ENCODE measurements around the gene LMAN1. TPM values are rescaled to one million over a fixed set of nuclear protein-coding genes. Genes with fewer than 3 reads are reported as not detected.

The LMAN1 gene
- total and polyA plus RNA-seq, 2 of the 4 experiments (the other 2 are of a cell fraction) = 83.1 to 213 TPM

GRCh38 chr18:59383851-59384250 lies 24.8 kb upstream of the LMAN1 start:
- Histone ChIP-seq H2BK15ac (ENCODE audit: low read depth, low read length) (no peak overlapping the region), H4K8ac (ENCODE audit: low read depth in 2 of 2, low read length in 2 of 2) (no peak overlapping the region), H4K91ac (ENCODE audit: insufficient read depth, low read depth, low read length) (no peak overlapping the region), H3K9me1 (ENCODE audit: insufficient read depth, low read length) (no peaks in the 10 kb centered on the region), H3K4me2 (ENCODE audit: low read depth, low read length) (no peak overlapping the region), H3K18ac (ENCODE audit: low read depth, low read length) (no peak overlapping the region), H3K4ac (ENCODE audit: low read depth, low read length) (no peak overlapping the region), H4K20me1 (ENCODE audit: insufficient read depth, low read length) (no peaks in the 10 kb centered on the region), H3K56ac (ENCODE audit: extremely low read depth, insufficient read depth, low read length) (no peak overlapping the region), H3K14ac (replicated peaks; ENCODE audit: low read depth, low read length) (no peak overlapping the region), H3K4me1 (ENCODE audit: control insufficient read depth, insufficient read depth, low read length) (no peaks in the 10 kb centered on the region; the same call in 1 of the 2 replicates), H3K27ac (ENCODE audit: insufficient read depth, low read length) (no peak overlapping the region), H2AFZ (replicated peaks; ENCODE audit: low read length, poor library complexity) (no peak overlapping the region), H2BK20ac (ENCODE audit: low read depth, low read length) (no peak overlapping the region), H3K79me1 (ENCODE audit: low read depth in 1 of 2, low read length in 2 of 2) (no peaks in the 10 kb centered on the region), H3K9ac (ENCODE audit: low read depth, low read length) (no peak overlapping the region), H2BK5ac (ENCODE audit: low read depth, low read length, poor library complexity, severe bottlenecking) (no peak overlapping the region), H3K9me3 (ENCODE audit: control insufficient read depth, insufficient read depth, low read length) (no peaks in the 10 kb centered on the region; the same call in 1 of the 2 replicates), H2BK120ac (ENCODE audit: low read depth, low read length) (no peak overlapping the region), H3K4me3 (ENCODE audit: insufficient read depth, low read depth, low read length) (no peak overlapping the region), H3K27me3 (ENCODE audit: control insufficient read depth, insufficient read depth, low read length) (peaks cover 11% of the 10 kb centered on the region), H2AK5ac (ENCODE audit: low read depth, low read length) (no peak overlapping the region), H3K36me3 (ENCODE audit: control insufficient read depth, insufficient read depth, low read length) (no peaks in the 10 kb centered on the region), H3K23ac (ENCODE audit: low read depth, low read length) (no peak overlapping the region), H4K5ac (ENCODE audit: low read depth, low read length) (no peak overlapping the region), H2AK9ac (replicated peaks; ENCODE audit: low read depth, low read length, poor library complexity) (no peak overlapping the region)
- intact Hi-C loops (cut with micrococcal nuclease) = loop anchor here (5.0 kb wide), 1 partner anchor 67 kb away; the partner anchor contains the start of gene CPLX4
- ATAC-seq (ENCODE audit: low read depth) (no peak), DNase-seq (no peak)
- TF ChIP-seq CTCF (conservative IDR thresholded peaks at IDR 0.05; ENCODE audit: low read depth, low read length) = no peak
- ChIA-PET POLR2A (ENCODE audit: unreplicated experiment) (no interaction called here), CTCF (no interaction called here)
- dilution Hi-C loops (cut with HindIII; ENCODE audit: low sequenced_read_pairs, unreplicated experiment) = no loop called here
- in situ Hi-C loops (cut with MboI; ENCODE audit: low sequenced_read_pairs) = no loop called here
- 71% methylated on average over 4 of the region's 6 CpGs; no CpG with 5 or more reads in 1 of the 2 experiments for WGBS, 2 experiments (ENCODE audit: extremely low coverage in 2 of 2, insufficient read length in 1 of 2)
- no TSS peak for BruUV-seq (replicated peaks)
